HG03439 (cell line): ENCODE measurements around the gene SRP14.
"Not testable (repeated sequence)": the region's sequence is repeated elsewhere in the genome, so short reads cannot be mapped to it uniquely, and the experiment has no call there.

Experiments
- ATAC-seq: cut with Tn5 transposase; IDR thresholded peaks from one replicate; pipeline ENCODE4 v1.9.1; 2021; ENCODE audit warnings: mild to moderate bottlenecking, moderate library complexity; ENCODE audit not compliant: unreplicated experiment

Gene SRP14

GRCh38 chr15:40032125-40032839 lies 6.7 kb downstream of the SRP14 start:
- ATAC-seq, result no peak

GRCh38 chr15:40031300-40031699 lies 7.7 kb downstream of the SRP14 start:
- ATAC-seq, result no peak

DNA sequence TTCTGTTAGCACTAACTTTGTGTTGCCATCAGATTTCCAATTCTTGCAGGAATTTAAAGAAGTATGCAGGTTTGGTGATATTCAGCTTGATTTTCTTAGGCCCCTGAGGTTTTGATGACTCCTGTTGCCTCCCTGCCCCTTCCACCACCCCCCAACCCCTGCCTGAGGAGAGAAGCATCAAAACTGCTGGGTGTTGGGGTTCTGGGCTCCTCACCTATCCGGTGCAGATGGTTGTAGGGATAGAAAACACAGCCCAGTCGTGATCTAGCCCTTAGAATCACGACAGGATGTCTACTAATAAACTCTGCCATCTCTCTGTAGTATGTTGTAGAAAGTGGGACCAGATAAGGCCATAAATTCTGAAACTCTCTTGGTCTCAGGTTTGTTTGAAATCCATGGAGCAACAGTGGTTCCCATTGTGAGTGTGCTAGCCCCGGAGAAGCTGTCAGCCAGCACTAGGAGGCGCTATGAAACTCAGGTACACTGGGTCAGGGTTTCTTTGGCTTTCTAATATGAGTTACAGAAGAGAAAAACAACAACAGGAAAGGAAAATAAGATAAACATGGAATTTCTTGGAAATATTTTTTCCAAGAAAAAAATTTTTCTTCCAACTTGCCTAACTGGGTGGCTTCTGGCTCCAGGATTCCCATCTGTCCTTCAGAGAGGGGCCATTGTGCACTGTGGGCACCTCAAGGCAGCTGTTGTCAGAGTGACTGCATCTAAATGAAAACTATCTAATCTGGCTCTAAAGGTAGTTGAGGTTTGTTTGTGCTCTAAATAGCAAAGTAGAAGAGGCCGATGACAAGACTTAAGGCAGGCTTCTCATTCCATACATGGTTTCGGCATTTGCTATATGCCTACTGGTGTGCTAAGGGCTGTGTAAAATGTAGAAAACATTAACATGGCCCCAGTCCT lies 8.7 kb downstream of the SRP14 start:
- ATAC-seq, result no peak

DNA sequence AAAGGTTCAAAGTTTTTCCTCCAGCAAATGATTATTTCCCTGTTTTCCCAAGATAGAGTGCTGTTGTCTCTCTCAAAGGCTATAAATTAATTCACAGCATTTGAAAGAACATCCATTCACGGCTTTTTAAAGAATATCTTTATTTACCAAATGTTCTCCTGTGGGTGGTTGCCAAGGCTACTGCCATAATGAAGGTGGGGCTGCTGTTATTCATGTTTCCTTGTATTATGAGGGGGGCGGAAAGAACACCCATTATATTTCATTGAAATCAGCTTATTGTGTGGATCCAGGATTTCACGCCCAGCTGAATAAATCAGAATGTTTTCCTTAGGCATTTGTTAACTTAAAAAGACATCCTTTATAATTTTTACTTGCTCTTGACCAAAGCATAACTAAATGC lies 10.1 kb downstream of the SRP14 start:
- no peak for ATAC-seq

- ATAC-seq, result no peak
Observed at GRCh38 chr15:40028193-40028592, 10.8 kb downstream of the SRP14 start.

DNA sequence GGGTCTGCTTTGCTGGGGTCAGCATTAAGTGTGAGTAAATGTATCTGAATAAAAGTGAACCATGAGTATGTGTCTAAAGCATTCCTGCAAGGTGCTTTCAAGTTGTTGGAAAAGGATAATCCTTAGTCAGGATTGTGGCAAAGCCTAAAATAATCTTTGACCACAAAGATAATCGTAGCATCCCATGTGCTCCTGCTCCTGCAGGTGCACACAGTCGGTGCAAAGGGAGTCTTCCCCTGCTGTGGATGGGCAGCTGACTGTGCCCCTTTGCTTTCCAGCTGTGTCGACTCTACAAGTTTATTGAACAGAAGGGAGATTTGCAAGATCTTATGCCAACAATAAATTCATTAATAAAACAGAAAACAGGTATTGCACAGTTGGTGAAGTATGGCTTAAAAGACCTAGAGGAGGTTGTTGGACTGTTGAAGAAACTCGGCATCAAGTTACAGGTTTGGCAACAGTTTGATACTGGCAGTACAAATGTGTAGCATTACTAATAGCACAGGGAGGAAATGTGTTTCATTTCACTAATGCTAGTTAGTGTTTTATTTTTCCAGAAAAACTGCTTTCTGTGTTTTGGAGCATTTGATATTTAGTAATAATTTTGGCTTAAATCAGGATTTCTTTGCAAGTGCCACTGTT lies 22.6 kb downstream of the SRP14 start:
- ATAC-seq, result no peak

DNA sequence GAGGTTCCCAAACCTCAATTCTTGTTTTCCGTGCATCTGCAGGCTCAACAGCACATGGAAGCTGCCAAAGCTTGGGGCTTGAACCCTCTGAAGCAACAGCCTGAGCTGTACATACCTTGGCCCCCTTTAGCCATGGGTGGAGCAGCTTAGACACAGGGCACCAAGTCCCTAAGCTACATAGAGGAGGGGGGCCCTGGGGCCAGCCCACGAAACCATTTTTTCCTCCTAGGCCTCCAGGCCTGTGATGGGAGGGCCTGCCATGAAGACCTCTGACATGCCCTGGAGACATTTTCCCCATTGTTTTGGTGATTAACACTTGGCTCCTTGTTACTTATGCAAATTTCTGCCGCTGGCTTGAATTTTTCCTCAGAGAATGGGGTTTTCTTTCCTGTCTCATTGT lies 24.6 kb downstream of the SRP14 start:
- no peak for ATAC-seq

- ATAC-seq, result not testable (repeated sequence)
Observed at GRCh38 chr15:40013372-40013771, 25.6 kb downstream of the SRP14 start.

DNA sequence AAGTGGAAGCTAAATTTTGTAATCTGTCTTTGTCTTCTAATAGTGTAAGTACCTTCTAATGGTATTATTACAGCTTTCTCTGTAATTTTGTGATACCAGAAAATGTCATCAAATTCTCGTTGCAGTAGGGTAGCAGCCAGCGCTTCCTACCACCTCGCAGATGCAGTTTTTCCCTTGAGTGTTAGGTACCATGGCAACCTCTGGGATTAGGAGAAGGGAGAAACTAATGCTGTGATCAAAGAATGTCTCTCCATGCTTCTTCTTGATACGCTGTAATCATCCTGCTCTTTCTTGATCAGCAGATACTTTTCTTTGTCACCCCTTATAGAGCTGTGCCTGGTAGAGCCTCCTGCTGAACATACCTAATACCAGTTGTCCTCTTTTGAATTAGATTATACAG lies 27.7 kb downstream of the SRP14 start:
- ATAC-seq, result no peak

- no peak for ATAC-seq
Observed at GRCh38 chr15:40010686-40011085, 28.3 kb downstream of the SRP14 start.

DNA sequence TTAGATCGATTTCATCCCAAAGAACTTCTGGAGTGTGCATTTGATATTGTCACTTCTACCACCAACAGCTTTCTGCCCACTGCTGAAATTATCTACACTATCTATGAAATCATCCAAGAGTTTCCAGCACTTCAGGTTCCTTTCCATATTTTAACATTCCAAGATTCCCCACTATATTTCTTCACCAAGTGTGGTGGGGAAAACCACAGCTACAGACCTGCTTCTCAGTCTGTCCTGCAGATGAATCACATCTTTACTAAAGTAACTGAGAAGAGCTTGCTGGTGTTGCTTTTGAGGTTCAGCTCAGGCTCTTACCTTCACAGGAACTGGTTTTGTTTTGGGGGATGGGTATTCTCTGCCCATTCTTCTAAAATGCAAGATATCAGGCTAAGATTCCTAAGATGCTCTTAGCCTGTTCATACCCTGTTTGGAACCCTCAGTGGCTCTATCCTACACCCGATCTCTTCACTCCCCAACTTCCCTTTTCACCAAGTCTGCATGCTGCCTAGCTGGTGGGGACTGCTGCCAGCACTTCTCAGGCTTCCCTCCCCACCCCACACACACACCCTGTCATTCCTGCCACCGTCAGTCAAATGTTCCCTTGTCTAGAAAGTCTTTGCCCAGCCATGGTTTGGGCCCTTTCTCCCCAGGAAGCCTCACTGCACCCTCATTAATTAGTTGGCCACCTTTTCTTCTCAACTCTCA lies 30.8 kb downstream of the SRP14 start:
- ATAC-seq, result no peak

- no peak for ATAC-seq
Observed at GRCh38 chr15:40006646-40007045, 32.3 kb downstream of the SRP14 start.

DNA sequence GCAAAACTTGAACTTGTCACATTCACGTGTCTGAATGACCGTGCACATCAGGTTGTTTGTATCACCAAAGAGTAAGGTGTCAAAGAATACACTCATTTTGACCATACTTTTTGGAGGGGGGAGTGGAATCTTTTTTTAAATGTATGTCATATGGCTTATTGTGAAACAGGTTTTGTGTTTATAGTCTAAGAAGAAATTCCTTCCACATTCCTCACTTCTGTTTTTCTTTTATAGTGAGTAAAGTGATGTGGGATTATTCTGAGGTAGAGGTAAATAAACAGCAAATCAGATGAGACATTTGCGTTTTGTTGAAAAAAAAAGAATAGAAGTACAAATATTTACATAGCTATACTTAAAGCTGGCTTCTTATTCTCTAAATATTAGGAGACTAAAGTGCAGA lies 33.0 kb downstream of the SRP14 start:
- no peak for ATAC-seq

- no peak for ATAC-seq
Observed at GRCh38 chr15:40003116-40003916, 35.7 kb downstream of the SRP14 start.

DNA sequence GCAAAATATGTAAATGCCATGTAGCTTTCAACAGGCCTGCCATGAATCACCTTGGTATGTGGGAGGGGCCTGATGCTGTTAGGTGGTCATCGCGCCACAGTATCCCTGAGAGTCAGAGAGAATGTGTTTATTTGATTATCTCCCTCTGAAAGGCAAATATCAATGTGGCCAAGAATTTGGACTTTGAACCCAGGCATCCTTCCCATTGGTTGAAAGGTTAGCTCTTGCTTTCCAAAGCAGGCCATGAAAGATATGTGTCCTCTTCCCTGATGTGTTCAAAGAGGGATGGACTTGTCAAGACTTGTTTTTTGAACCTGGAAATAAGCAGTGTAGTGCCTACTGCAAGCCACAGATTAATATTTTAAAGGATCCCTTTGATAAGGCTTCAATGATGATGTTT lies 36.7 kb downstream of the SRP14 start:
- no peak for ATAC-seq

DNA sequence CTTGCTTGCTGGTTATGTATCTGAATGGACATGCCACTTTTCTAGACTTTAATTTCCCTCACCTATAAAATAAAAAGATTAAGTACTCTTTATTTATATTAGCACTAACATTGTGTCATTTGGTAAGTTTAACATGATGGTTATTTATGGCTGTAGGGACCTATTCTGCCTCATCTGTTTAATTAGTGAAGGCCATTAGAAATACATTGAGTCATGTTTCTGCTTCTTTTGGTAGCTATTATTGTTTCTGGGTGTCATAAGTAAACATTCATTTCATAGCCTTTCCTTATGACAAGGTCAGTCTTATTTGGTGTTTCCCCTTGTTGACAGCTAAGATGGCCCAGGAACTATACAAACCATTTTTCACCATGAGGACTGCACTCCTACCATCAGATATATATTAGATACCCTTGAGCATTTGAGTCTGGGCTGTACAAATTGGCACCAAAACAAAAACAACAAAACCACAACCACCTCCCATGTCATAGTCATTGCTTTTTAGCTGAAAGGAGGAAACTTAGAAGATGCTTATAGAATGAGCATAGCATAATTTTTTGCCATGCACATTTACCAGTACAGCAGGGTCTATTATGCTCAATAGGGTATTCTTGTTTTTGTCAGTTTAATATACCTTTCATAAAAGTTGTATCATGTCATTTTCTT lies 39.3 kb downstream of the SRP14 start:
- ATAC-seq, result no peak

- no peak for ATAC-seq
Observed at GRCh38 chr15:39998511-39999077, 40.4 kb downstream of the SRP14 start.

DNA sequence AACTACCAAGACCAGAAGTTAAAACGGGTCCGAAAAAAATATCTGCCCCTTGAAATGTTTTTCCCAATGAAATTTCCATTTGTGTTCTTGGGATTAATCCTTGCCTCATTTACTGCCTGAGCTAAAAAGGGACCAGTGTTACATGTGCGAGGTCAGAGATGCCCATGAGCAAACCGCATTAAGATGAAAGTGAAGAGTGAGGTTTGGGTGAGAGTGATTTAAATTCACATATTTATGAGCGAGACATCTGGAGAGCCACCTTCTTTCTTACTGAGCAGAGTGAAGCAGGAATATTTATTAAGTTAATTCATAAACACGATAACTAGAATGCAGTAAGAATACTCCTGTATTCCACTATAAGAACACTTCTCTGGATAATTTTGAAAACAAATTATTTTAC lies 41.3 kb downstream of the SRP14 start:
- ATAC-seq, result no peak

DNA sequence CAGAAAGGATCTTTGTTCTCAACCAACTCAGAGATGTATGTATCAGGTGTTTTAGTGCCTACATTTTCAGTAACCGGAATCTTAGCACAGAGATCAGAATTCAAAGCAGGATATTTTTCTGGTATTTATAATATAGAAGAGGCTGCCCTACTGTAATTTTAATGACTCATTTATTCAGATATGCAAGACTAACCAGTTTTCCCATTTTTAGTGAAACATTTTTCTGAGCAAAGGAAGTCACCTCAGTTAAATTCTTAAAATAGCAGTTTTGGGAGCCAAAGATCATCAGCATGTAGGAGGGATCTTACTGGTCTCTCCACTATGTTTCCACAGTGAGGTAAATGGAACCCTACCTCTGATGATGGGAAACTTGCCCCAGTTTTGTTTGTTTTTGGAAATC lies 42.0 kb downstream of the SRP14 start:
- ATAC-seq, result no peak
